H9 (cell line): ENCODE results near the gene KIAA0753. TPM values are rescaled to one million over a fixed set of nuclear protein-coding genes. Genes with fewer than 3 reads are reported as not detected.
A peak's percentile ranks its signal among the peaks of the same experiment; 100 is the strongest.

Experiments used
- DNase-seq: peaks from one replicate; pipeline ENCODE4 v3.0.0-alpha.2; 2017
- H2AFZ ChIP-seq: one replicate; pipeline ENCODE4 v1.6.1; 2013; ENCODE audit warnings: mild to moderate bottlenecking, low read length, control low read depth, moderate library complexity
- H2AK5ac ChIP-seq: 2 replicates; pipeline ENCODE4 v1.6.1; 2013; ENCODE audit warnings: low read length, control low read depth, mixed read lengths; ENCODE audit not compliant: insufficient read length
- H2BK120ac ChIP-seq: one replicate; pipeline ENCODE4 v1.6.1; 2013; ENCODE audit warnings: low read depth, mild to moderate bottlenecking, low read length, control low read depth, inconsistent platforms; ENCODE audit not compliant: poor library complexity, severe bottlenecking
- H2BK12ac ChIP-seq: 2 replicates; pipeline ENCODE4 v1.6.1; 2013; ENCODE audit warnings: low read length, control low read depth, mixed read lengths, low read depth; ENCODE audit not compliant: insufficient read length
- H2BK15ac ChIP-seq: 2 replicates; pipeline ENCODE4 v1.6.1; 2013; ENCODE audit warnings: low read depth, low read length, control low read depth
- H2BK20ac ChIP-seq: one replicate; pipeline ENCODE4 v1.6.1; 2013; ENCODE audit warnings: low read depth, mild to moderate bottlenecking, low read length, control low read depth, inconsistent platforms; ENCODE audit not compliant: poor library complexity, severe bottlenecking
- H2BK5ac ChIP-seq: 2 replicates; pipeline ENCODE4 v1.6.1; 2013; ENCODE audit warnings: low read length, control low read depth, mixed read lengths; ENCODE audit not compliant: insufficient read length
- H3K14ac ChIP-seq: 2 replicates; pipeline ENCODE4 v1.6.1; 2013; ENCODE audit warnings: low read length, control low read depth; ENCODE audit not compliant: insufficient read depth
- H3K18ac ChIP-seq: 2 replicates; pipeline ENCODE4 v1.6.1; 2013; ENCODE audit warnings: low read depth, mild to moderate bottlenecking, mixed read lengths, low read length, control low read depth; ENCODE audit not compliant: insufficient read length
- H3K23ac ChIP-seq: 2 replicates; pipeline ENCODE4 v1.6.1; 2013; ENCODE audit warnings: low read length, control low read depth, mixed read lengths, low read depth; ENCODE audit not compliant: insufficient read length
- H3K23me2 ChIP-seq: 2 replicates; pipeline ENCODE4 v1.6.1; 2013; ENCODE audit warnings: low read depth, mild to moderate bottlenecking, mixed read lengths, low read length, control low read depth; ENCODE audit not compliant: insufficient read length, poor library complexity, severe bottlenecking
- H3K27ac ChIP-seq: 2 replicates; pipeline ENCODE4 v1.5.1; 2013; ENCODE audit warnings: low read length, control low read depth, mixed read lengths, low read depth; ENCODE audit not compliant: insufficient read length
- H3K27me3 ChIP-seq: 2 replicates; pipeline ENCODE4 v1.6.1; 2013; ENCODE audit warnings: low read length, control low read depth, inconsistent platforms; ENCODE audit not compliant: insufficient read depth
- H3K4ac ChIP-seq: 2 replicates; pipeline ENCODE4 v1.6.1; 2013; ENCODE audit warnings: low read depth, mild to moderate bottlenecking, control low read depth, inconsistent platforms, low read length, moderate library complexity
- H3K4me1 ChIP-seq: 2 replicates; pipeline ENCODE4 v1.6.1; 2013; ENCODE audit warnings: low read length, control low read depth, inconsistent platforms; ENCODE audit not compliant: insufficient read depth
- H3K4me2 ChIP-seq: 2 replicates; pipeline ENCODE4 v1.6.1; 2013; ENCODE audit warnings: low read length, control low read depth, mixed read lengths; ENCODE audit not compliant: insufficient read length, insufficient read depth
- H3K56ac ChIP-seq: 2 replicates; pipeline ENCODE4 v1.6.1; 2013; ENCODE audit warnings: low read depth, mild to moderate bottlenecking, mixed read lengths, low read length, control low read depth; ENCODE audit not compliant: insufficient read length
- H3K79me1 ChIP-seq: 2 replicates; pipeline ENCODE4 v1.6.1; 2013; ENCODE audit warnings: low read depth, mild to moderate bottlenecking, moderate library complexity, low read length, control low read depth, inconsistent platforms; ENCODE audit not compliant: insufficient read depth, poor library complexity, severe bottlenecking
- H3K79me2 ChIP-seq: 2 replicates; pipeline ENCODE4 v1.6.1; 2013; ENCODE audit warnings: low read length, control low read depth, inconsistent platforms; ENCODE audit not compliant: insufficient read depth
- H3K9ac ChIP-seq: 2 replicates; pipeline ENCODE4 v1.6.1; 2013; ENCODE audit warnings: low read length, control low read depth, mixed read lengths; ENCODE audit not compliant: insufficient read length; ENCODE audit errors: extremely low read depth
- H3K9me3 ChIP-seq: one replicate; pipeline ENCODE4 v1.6.1; 2013; ENCODE audit warnings: low read depth, low read length, inconsistent platforms; ENCODE audit not compliant: control insufficient read depth
- H3T11ph ChIP-seq: one replicate; pipeline ENCODE4 v1.6.1; 2013; ENCODE audit warnings: mild to moderate bottlenecking, low read length, control low read depth, inconsistent platforms
- H4K20me1 ChIP-seq: one replicate; pipeline ENCODE4 v1.6.1; 2013; ENCODE audit not compliant: control insufficient read depth, insufficient read length, insufficient read depth
- H4K5ac ChIP-seq: 2 replicates; pipeline ENCODE4 v1.6.1; 2013; ENCODE audit warnings: low read depth, mild to moderate bottlenecking, mixed read lengths, low read length, control low read depth; ENCODE audit not compliant: insufficient read length
- H4K8ac ChIP-seq: replicated peaks from 2 replicates; pipeline ENCODE4 v1.6.1; 2013; ENCODE audit warnings: low read length, control low read depth, mixed read lengths, low read depth; ENCODE audit not compliant: insufficient read length
- H4K91ac ChIP-seq: 2 replicates; pipeline ENCODE4 v1.6.1; 2013; ENCODE audit warnings: low read depth, mild to moderate bottlenecking, moderate library complexity, mixed read lengths, low read length, control low read depth; ENCODE audit not compliant: insufficient read length
- H3K27ac Mint-ChIP-seq, 3 experiments: 2 replicates in 2 of 3; 3 replicates in 1 of 3; pipeline ENCODE4 v1.8.0; 2020 to 2021; ENCODE audit warnings: mixed read lengths in 3 of 3, mild to moderate bottlenecking in 1 of 3, moderate library complexity in 1 of 3
- H3K27me3 Mint-ChIP-seq: 2 replicates; pipeline ENCODE4 v1.8.0; 2021; ENCODE audit warnings: low read depth, mild to moderate bottlenecking, moderate library complexity, mixed read lengths
- H3K36me3 Mint-ChIP-seq, 3 experiments: 2 replicates in 2 of 3; 3 replicates in 1 of 3; pipeline ENCODE4 v1.8.0; 2020 to 2021; ENCODE audit warnings: low read depth in 3 of 3, mixed read lengths in 3 of 3; ENCODE audit not compliant: insufficient read depth in 1 of 3
- H3K4me1 Mint-ChIP-seq, 2 experiments: 2 replicates each; pipeline ENCODE4 v1.8.0; 2020; ENCODE audit warnings: mixed read lengths in 2 of 2
- H3K4me3 Mint-ChIP-seq, 2 experiments: 2 replicates in 1 of 2; 3 replicates in 1 of 2; pipeline ENCODE4 v1.8.0; 2020 to 2021; ENCODE audit warnings: mild to moderate bottlenecking in 2 of 2, mixed read lengths in 2 of 2, moderate library complexity in 1 of 2
- H3K9me3 Mint-ChIP-seq, 2 experiments: 2 replicates in 1 of 2; 3 replicates in 1 of 2; pipeline ENCODE4 v1.8.0; 2020; ENCODE audit warnings: mild to moderate bottlenecking in 2 of 2, mixed read lengths in 2 of 2, moderate library complexity in 1 of 2
- CTCF ChIP-seq: fragments of 200-600 bp; sonication (generic); conservative IDR thresholded peaks from 3 replicates; pipeline ENCODE4 v1.8.0; 2021; ENCODE audit warnings: antibody characterized with exemption, mild to moderate bottlenecking
- WGBS: extraction: QIAGEN DNeasy Blood & Tissue Kit; methylation state at CpG from one replicate; pipeline ENCODE4 v1.1.7; 2013; ENCODE audit warnings: missing lambda C conversion rate, low lambda C conversion rate, mixed read lengths; ENCODE audit not compliant: insufficient read length; ENCODE audit errors: extremely low coverage; 5-methylcytosine and 5-hydroxymethylcytosine counted together
- total RNA-seq: library from RNA; stranded (reverse); gene quantifications from 2 replicates; pipeline ENCODE4 v1.2.1, GENCODE V29; 2021

Gene KIAA0753
- total RNA-seq, 1 experiment from 2014 or later = 37.2 TPM

GRCh38 chr17:6557040-6557438 is 83.5 kb downstream of the KIAA0753 start:
- Mint-ChIP-seq H3K27me3 (peaks cover 74% of the 10 kb centered on the region), H3K36me3 (no peaks in the 10 kb centered on the region; a peak in 1 of 7 replicates)

More at GRCh38 chr17:6557040-6557438, 83.5 kb downstream of the KIAA0753 start:
- no peak overlapping the region for H3K9ac ChIP-seq
- H2AFZ ChIP-seq = no peak overlapping the region
- H3K4me3 Mint-ChIP-seq = peak overlapping the region; percentile 70 to 83
- H3K9me3 Mint-ChIP-seq = no peaks in the 10 kb centered on the region; a peak in 1 of 5 replicates
- H3K4me1 ChIP-seq = no peaks in the 10 kb centered on the region
- H4K8ac ChIP-seq = no peak overlapping the region
- no peak overlapping the region for H2BK120ac ChIP-seq
- no peaks in the 10 kb centered on the region for H3K9me3 ChIP-seq
- H3K79me1 ChIP-seq = no peaks in the 10 kb centered on the region
- H3K27me3 ChIP-seq = peaks cover 21% of the 10 kb centered on the region
- no peak overlapping the region for H3K23ac ChIP-seq
- no peak overlapping the region for H3K27ac Mint-ChIP-seq
- H3T11ph ChIP-seq = no peak overlapping the region
- no peak overlapping the region for H2BK12ac ChIP-seq
- no peaks in the 10 kb centered on the region for H3K79me2 ChIP-seq
- H3K27ac ChIP-seq = no peak overlapping the region
- H3K23me2 ChIP-seq = peaks cover 8% of the 10 kb centered on the region
- no peak for DNase-seq
- peak overlapping the region; percentile 57 for H3K4me2 ChIP-seq
- no peak overlapping the region for H2BK20ac ChIP-seq
- no peaks in the 10 kb centered on the region for H4K20me1 ChIP-seq
- H4K91ac ChIP-seq = no peak overlapping the region
- peaks cover 25 to 33% of the 10 kb centered on the region in 2 experiments for H3K4me1 Mint-ChIP-seq
- H2BK15ac ChIP-seq = no peak overlapping the region
- H3K4ac ChIP-seq = no peak overlapping the region
- no peak for TF ChIP-seq CTCF
- no peak overlapping the region for H3K14ac ChIP-seq
- H2BK5ac ChIP-seq = no peak overlapping the region
- H3K56ac ChIP-seq = no peak overlapping the region
- H3K18ac ChIP-seq = no peak overlapping the region
- WGBS = no CpG with 5 or more reads among the region's 9 CpGs
- H4K5ac ChIP-seq = no peak overlapping the region
- H2AK5ac ChIP-seq = no peak overlapping the region
